Measurements from ENCODE around the gene SLAMF1. TPM values are rescaled to one million over a fixed set of nuclear protein-coding genes. Genes with fewer than 3 reads are reported as not detected.
"Not testable (repeated sequence)": the region's sequence is repeated elsewhere in the genome, so short reads cannot be mapped to it uniquely, and the experiment has no call there.

SLAMF1 gene
- total RNA-seq = 10 to 100 TPM; 48.5 to 50.1 TPM

- Mint-ChIP-seq H3K36me3 (ENCODE audit: low read depth) (peaks cover 61% of the 10 kb centered on the region), H3K4me1 (ENCODE audit: low read depth) (peaks cover 63% of the 10 kb centered on the region), H3K9me3 (ENCODE audit: insufficient read depth) (no peaks in the 10 kb centered on the region), H3K4me3 (peak within 1 kb of the TSS; percentile 87), H3K27ac (peak within 1 kb of the TSS; percentile 82), H3K27me3 (ENCODE audit: low read depth) (no peaks in the 10 kb centered on the region)
- peak; percentile 53 for ATAC-seq
- POLR2A ChIA-PET = interaction anchor here (0.6 to 3.2 kb wide), 12 partner anchors 9 to 61 kb away, joined by 3 to 51 read pairs (median 6); no protein-coding TSS in a partner anchor
- DNase-seq = peak; percentile 55
- CTCF ChIA-PET = interaction anchor here (0.7 to 5.3 kb wide), 16 partner anchors 9 to 218 kb away, joined by 3 to 65 read pairs (median 6); no protein-coding TSS in a partner anchor
Observed at GRCh38 chr1:160646711-160647328, at the start of gene SLAMF1. SLAMF1 (minus strand) TSS chr1:160647044; CDS start chr1:160646945, 99 bp downstream.

- peaks cover 84% of the 10 kb centered on the region for H3K4me1 Mint-ChIP-seq (ENCODE audit: low read depth)
- ATAC-seq; H3K27me3 Mint-ChIP-seq (ENCODE audit: low read depth); DNase-seq; H3K9me3 Mint-ChIP-seq (ENCODE audit: insufficient read depth); H3K27ac Mint-ChIP-seq; H3K4me3 Mint-ChIP-seq; POLR2A ChIA-PET: not testable (repeated sequence)
- H3K36me3 Mint-ChIP-seq (ENCODE audit: low read depth) = peaks cover 76% of the 10 kb centered on the region
- CTCF ChIA-PET = interaction anchor here (0.9 to 2.2 kb wide), 7 partner anchors 10 to 105 kb away, joined by 3 to 13 read pairs (median 3); no protein-coding TSS in a partner anchor
Observed at GRCh38 chr1:160692390-160692789, 45.5 kb upstream of the SLAMF1 start.

- no peak for DNase-seq
- CTCF ChIA-PET = interaction anchor here (0.6 to 9.7 kb wide), 10 partner anchors 12 to 266 kb away, joined by 3 to 184 read pairs (median 30); partner anchors contain the start of gene CD48
- POLR2A ChIA-PET = interaction anchor here (4.4 to 4.5 kb wide), 2 partner anchors 23 to 27 kb away, joined by 38 to 51 read pairs; partner anchors contain the start of gene CD48
- H3K4me3 Mint-ChIP-seq = peak overlapping the region; percentile 65
- peaks cover 98% of the 10 kb centered on the region for H3K36me3 Mint-ChIP-seq (ENCODE audit: low read depth)
- H3K27ac Mint-ChIP-seq = peak overlapping the region; percentile 88
- H3K9me3 Mint-ChIP-seq (ENCODE audit: insufficient read depth) = peaks cover 8% of the 10 kb centered on the region
- H3K27me3 Mint-ChIP-seq (ENCODE audit: low read depth) = no peaks in the 10 kb centered on the region
- ATAC-seq = peak; percentile 32
- H3K4me1 Mint-ChIP-seq (ENCODE audit: low read depth) = peaks cover 95% of the 10 kb centered on the region
Observed at GRCh38 chr1:160685266-160685665, 38.4 kb upstream of the SLAMF1 start.

GRCh38 chr1:160682983-160683865 is 36.4 kb upstream of the SLAMF1 start:
- ChIA-PET CTCF (interaction anchor here (0.6 to 9.7 kb wide), 28 partner anchors 9 to 269 kb away, joined by 3 to 184 read pairs (median 7); partner anchors contain the start of genes CD48, ITLN2, LY9 and SLAMF7), POLR2A (interaction anchor here (0.6 to 4.5 kb wide), 12 partner anchors 18 to 154 kb away, joined by 3 to 51 read pairs (median 5); partner anchors contain the start of genes CD48 and SLAMF7)
- peaks cover 8% of the 10 kb centered on the region for H3K9me3 Mint-ChIP-seq (ENCODE audit: insufficient read depth)
- H3K4me3 Mint-ChIP-seq = peak overlapping the region; percentile 65
- peaks cover 95% of the 10 kb centered on the region for H3K36me3 Mint-ChIP-seq (ENCODE audit: low read depth)
- ATAC-seq (peak; percentile 54), DNase-seq (peak; percentile 64)
- H3K27ac Mint-ChIP-seq = peak overlapping the region; percentile 88
- H3K27me3 Mint-ChIP-seq (ENCODE audit: low read depth) = no peaks in the 10 kb centered on the region
- peaks cover 87% of the 10 kb centered on the region for H3K4me1 Mint-ChIP-seq (ENCODE audit: low read depth)

GRCh38 chr1:160681891-160682140 is 35.0 kb upstream of the SLAMF1 start:
- Mint-ChIP-seq H3K36me3 (ENCODE audit: low read depth) (peaks cover 95% of the 10 kb centered on the region), H3K9me3 (ENCODE audit: insufficient read depth) (peaks cover 4% of the 10 kb centered on the region), H3K4me3 (peak overlapping the region; percentile 29), H3K27me3 (ENCODE audit: low read depth) (no peaks in the 10 kb centered on the region), H3K27ac (peak overlapping the region; percentile 88), H3K4me1 (ENCODE audit: low read depth) (peaks cover 88% of the 10 kb centered on the region)
- no peak for DNase-seq
- POLR2A ChIA-PET = interaction anchor here (1.1 to 2.5 kb wide), 3 partner anchors 9 to 31 kb away, joined by 3 to 15 read pairs (median 4); no protein-coding TSS in a partner anchor
- CTCF ChIA-PET = interaction anchor here (0.7 to 9.7 kb wide), 36 partner anchors 9 to 350 kb away, joined by 3 to 184 read pairs (median 8); partner anchors contain the start of genes CD48, ITLN2, LY9 and SLAMF1
- ATAC-seq = peak; percentile 12

- Mint-ChIP-seq H3K4me1 (ENCODE audit: low read depth) (peaks cover 85% of the 10 kb centered on the region), H3K36me3 (ENCODE audit: low read depth) (peaks cover 93% of the 10 kb centered on the region), H3K27me3 (ENCODE audit: low read depth) (no peaks in the 10 kb centered on the region), H3K9me3 (ENCODE audit: insufficient read depth) (peaks cover 1% of the 10 kb centered on the region), H3K27ac (peak overlapping the region; percentile 88), H3K4me3 (no peak overlapping the region)
- DNase-seq (peak; percentile 93), ATAC-seq (peak; percentile 78)
- ChIA-PET POLR2A (interaction anchor here (0.6 to 2.5 kb wide), 6 partner anchors 8 to 138 kb away, joined by 3 to 15 read pairs (median 3); no protein-coding TSS in a partner anchor), CTCF (interaction anchor here (0.7 to 9.7 kb wide), 41 partner anchors 8 to 351 kb away, joined by 3 to 184 read pairs (median 7); partner anchors contain the start of genes CD48, ITLN2, LY9 and SLAMF1)
Observed at GRCh38 chr1:160681066-160681890, 34.4 kb upstream of the SLAMF1 start.

GRCh38 chr1:160680399-160680798 is 33.6 kb upstream of the SLAMF1 start:
- H3K9me3 Mint-ChIP-seq (ENCODE audit: insufficient read depth) = no peaks in the 10 kb centered on the region
- peaks cover 81% of the 10 kb centered on the region for H3K4me1 Mint-ChIP-seq (ENCODE audit: low read depth)
- no peaks in the 10 kb centered on the region for H3K27me3 Mint-ChIP-seq (ENCODE audit: low read depth)
- DNase-seq = no peak
- H3K4me3 Mint-ChIP-seq = no peak overlapping the region
- ChIA-PET CTCF (interaction anchor here (0.7 to 9.7 kb wide), 26 partner anchors 7 to 309 kb away, joined by 3 to 184 read pairs (median 14); partner anchors contain the start of genes CD48, ITLN2, LY9 and SLAMF1), POLR2A (interaction anchor here (0.9 to 2.5 kb wide), 5 partner anchors 27 to 44 kb away, joined by 3 to 15 read pairs (median 3); partner anchors contain the start of gene CD48)
- no peak for ATAC-seq
- H3K36me3 Mint-ChIP-seq (ENCODE audit: low read depth) = peaks cover 89% of the 10 kb centered on the region
- peak overlapping the region; percentile 88 for H3K27ac Mint-ChIP-seq

GRCh38 chr1:160679893-160680292 is 33.0 kb upstream of the SLAMF1 start:
- Mint-ChIP-seq H3K9me3 (ENCODE audit: insufficient read depth) (no peaks in the 10 kb centered on the region), H3K27ac (peak overlapping the region; percentile 62), H3K27me3 (ENCODE audit: low read depth) (no peaks in the 10 kb centered on the region), H3K4me1 (ENCODE audit: low read depth) (peaks cover 76% of the 10 kb centered on the region), H3K4me3 (no peak overlapping the region), H3K36me3 (ENCODE audit: low read depth) (peaks cover 84% of the 10 kb centered on the region)
- ChIA-PET POLR2A (interaction anchor here (0.9 to 2.5 kb wide), 4 partner anchors 28 to 44 kb away, joined by 3 to 15 read pairs (median 3); partner anchors contain the start of gene CD48), CTCF (interaction anchor here (0.7 to 9.7 kb wide), 20 partner anchors 7 to 310 kb away, joined by 3 to 184 read pairs (median 15); partner anchors contain the start of genes CD48, ITLN2, LY9 and SLAMF1)
- ATAC-seq (no peak), DNase-seq (no peak)

GRCh38 chr1:160676869-160677597 is 30.2 kb upstream of the SLAMF1 start:
- POLR2A ChIA-PET = interaction anchor here (1.7 kb wide), 1 partner anchor 30 kb away, joined by 4 read pairs; no protein-coding TSS in a partner anchor
- Mint-ChIP-seq H3K27me3 (ENCODE audit: low read depth) (no peaks in the 10 kb centered on the region), H3K4me1 (ENCODE audit: low read depth) (peaks cover 48% of the 10 kb centered on the region), H3K27ac (peak overlapping the region; percentile 72), H3K36me3 (ENCODE audit: low read depth) (peaks cover 57% of the 10 kb centered on the region), H3K9me3 (ENCODE audit: insufficient read depth) (no peaks in the 10 kb centered on the region), H3K4me3 (no peak overlapping the region)
- ATAC-seq = no peak
- DNase-seq = no peak
- CTCF ChIA-PET = interaction anchor here (1.0 to 9.7 kb wide), 4 partner anchors 48 to 92 kb away, joined by 3 to 184 read pairs (median 88); no protein-coding TSS in a partner anchor
